Loucy (cell line): ENCODE data around the gene SASH1.

ENCODE experiments used
- CTCF ChIP-seq: fragments of 200-600 bp; sonication (generic); conservative IDR thresholded peaks from 2 replicates; pipeline ENCODE4 v1.5.1; 2014; ENCODE audit warnings: mild to moderate bottlenecking, antibody characterized with exemption, low read length
- EZH2phosphoT487 ChIP-seq: fragments of 200-600 bp; IDR thresholded peaks from 2 replicates; pipeline ENCODE4 v1.6.1; 2018; ENCODE audit warnings: antibody characterized with exemption, mild to moderate bottlenecking, moderate library complexity, borderline replicate concordance

DNA sequence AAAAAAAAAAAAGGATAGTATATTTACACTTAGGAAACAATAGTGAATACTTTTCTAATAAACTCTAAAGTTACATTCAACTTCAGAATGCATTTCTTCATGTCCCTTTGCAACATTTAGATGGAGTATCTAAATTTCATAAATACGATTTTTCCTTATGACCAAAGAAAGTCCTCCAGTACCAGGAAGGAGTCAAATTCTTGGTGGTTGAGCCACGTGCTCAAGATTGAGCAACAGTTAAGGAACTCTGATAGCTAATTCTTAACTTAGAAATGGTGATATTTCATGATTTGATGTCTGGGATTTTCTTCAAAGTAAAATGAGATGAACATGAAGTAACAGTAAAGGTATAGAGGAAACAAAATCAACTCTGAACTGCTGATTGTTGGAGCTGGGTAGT is 92.7 kb downstream of the SASH1 start:
- TF ChIP-seq CTCF (no peak), EZH2phosphoT487 (no peak)
